NCI-H526 (cell line): ENCODE measurements around the gene HYAL4.

Source experiments
- DNase-seq, 2 experiments: peaks; one replicate each; lab custom pipeline; 2025; lab: John Stamatoyannopoulos, UW

Gene HYAL4

GRCh38 chr7:123901101-123901500, 56.1 kb downstream of the HYAL4 start:
- no peak for DNase-seq

- DNase-seq, result no peak
Measured at GRCh38 chr7:123905714-123906113, 60.7 kb downstream of the HYAL4 start.

DNA sequence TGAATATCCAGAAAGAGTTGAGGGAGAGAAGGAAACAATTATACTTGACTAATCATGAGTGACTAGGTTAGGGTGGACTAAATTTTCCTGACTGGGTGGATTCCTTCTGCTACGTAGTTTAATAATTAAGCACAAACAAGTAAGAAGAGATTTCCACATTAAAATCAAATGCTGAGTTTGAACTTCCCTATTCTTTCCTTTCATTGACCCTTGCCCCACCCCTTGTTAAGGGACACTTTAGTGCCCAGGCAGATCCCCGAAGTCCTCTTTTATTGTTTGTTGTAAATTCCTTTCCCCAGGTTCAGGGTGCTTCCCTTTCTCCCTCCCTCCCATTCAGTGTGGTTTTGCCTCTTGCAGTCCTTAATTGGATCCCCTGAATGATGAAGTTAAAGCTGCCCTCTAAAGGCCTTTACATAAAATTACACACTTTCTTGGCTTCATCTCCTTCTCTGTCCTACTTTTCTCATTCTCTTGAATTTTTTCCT, 71.3 kb downstream of the HYAL4 start:
- peak; percentile 18 to 62 for DNase-seq

DNA sequence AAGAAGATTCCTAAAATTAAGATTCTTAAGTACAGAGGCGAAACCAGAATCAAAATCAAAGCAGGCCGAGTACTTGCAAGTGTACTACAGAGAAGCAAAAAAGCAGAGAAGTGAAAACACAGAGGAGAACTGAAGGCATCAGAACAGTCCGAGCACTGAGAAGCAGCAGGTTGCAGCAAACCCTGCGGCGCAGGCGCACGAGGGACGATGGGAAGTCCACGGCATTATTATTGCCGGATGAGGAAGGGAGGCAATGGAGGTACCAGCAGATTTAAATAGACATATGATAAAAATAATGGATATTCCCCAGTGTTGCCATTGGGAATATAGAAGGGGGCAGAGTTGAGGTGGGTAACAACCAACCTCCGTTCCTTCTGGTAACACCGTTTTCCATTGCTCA, 72.9 kb downstream of the HYAL4 start:
- no peak for DNase-seq

- no peak for DNase-seq
Measured at GRCh38 chr7:123918309-123918708, 73.3 kb downstream of the HYAL4 start.

DNA sequence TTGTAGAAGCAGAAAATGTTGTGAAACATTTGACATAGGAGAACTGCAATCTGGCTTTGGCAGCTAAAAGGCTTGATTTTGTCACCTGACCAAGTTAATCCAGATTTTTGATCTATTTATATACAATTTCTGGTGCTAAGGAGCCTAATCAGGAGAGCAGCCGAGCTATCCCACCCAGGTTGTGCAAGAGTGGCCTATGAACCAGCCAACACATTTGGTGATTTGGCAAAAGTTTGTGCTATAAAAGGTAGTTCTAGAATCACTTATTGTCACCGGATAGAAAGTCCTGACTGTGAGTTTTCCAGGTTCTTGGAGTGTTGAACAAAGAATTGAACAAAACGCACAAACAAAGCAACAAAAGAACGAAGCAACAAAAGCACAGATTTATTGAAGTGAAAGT, 78.6 kb downstream of the HYAL4 start:
- DNase-seq, result no peak

DNA sequence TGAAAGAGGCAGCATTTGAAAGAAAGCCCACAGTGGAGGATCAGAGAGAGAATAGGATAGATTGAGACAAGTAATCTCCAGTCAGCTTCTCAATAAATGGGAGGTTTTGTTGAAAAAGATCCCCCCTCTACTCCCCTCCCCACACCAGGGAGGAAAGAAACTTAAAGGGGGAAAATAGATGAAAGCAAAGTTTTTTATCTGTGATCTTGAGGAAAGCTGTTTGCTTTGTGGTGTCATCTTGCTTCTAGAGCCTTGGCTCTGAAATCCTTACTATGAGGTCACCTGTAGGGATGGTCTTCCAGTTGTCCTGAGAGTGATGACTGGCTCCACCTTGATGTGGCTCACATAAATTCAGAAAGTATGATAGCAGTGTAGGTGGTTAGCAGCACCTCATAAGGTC, 80.0 kb downstream of the HYAL4 start, which contains the start of gene SPAM1:
Gene SPAM1 (plus strand): TSS at position 301 of the 400 bp plus-strand sequence. CDS start 28,330 bp downstream, outside the sequence.
- no peak for DNase-seq
